A673 (cell line): ENCODE data around the gene ATP7B.

Experiments
- CTCF ChIP-seq: fragments of 300-800, 200-600 bp; sonication (generic); conservative IDR thresholded peaks from 2 replicates; pipeline ENCODE4 v1.5.1; 2017; ENCODE audit warnings: low read depth, mild to moderate bottlenecking, antibody characterized with exemption, low read length, moderate library complexity, mixed read lengths
- EZH2 ChIP-seq: fragments of 200-600 bp; sonication (generic); IDR thresholded peaks from 2 replicates; pipeline ENCODE4 v1.6.1; 2017; ENCODE audit warnings: borderline replicate concordance, low read depth, mild to moderate bottlenecking, mixed read lengths, antibody characterized with exemption, low read length; ENCODE audit not compliant: poor library complexity, severe bottlenecking

- no peak for TF ChIP-seq CTCF
- no peak for TF ChIP-seq EZH2
These were observed 57.7 kb downstream of the ATP7B start for GRCh38 chr13:51953347-51954195.
